ENCODE data around the gene CDC6.

CDC6 gene

DNA sequence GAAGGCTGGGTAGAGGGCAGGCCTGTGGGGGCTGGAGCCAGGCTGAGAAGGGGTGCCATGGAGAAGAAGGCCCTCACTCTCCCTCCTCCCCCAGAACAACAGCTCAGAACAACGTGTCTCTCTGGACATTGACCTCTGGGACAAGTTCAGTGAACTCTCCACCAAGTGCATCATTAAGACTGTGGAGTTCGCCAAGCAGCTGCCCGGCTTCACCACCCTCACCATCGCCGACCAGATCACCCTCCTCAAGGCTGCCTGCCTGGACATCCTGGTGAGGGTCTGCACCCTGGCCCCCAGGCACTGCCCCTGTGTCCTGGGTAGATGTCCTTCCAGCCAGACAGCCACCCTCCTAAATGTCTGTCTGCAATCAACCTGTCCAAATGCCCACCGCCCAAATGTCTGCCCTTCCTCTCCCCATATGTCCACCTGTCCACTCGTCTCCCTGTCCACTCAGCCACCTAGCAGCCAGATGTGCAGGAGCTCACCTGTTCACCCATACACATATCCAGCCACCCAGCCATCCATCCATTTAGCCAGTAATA, 64.6 kb downstream of the CDC6 start:
- no peak for DNase-seq (ENCODE audit: low spot score)

DNA sequence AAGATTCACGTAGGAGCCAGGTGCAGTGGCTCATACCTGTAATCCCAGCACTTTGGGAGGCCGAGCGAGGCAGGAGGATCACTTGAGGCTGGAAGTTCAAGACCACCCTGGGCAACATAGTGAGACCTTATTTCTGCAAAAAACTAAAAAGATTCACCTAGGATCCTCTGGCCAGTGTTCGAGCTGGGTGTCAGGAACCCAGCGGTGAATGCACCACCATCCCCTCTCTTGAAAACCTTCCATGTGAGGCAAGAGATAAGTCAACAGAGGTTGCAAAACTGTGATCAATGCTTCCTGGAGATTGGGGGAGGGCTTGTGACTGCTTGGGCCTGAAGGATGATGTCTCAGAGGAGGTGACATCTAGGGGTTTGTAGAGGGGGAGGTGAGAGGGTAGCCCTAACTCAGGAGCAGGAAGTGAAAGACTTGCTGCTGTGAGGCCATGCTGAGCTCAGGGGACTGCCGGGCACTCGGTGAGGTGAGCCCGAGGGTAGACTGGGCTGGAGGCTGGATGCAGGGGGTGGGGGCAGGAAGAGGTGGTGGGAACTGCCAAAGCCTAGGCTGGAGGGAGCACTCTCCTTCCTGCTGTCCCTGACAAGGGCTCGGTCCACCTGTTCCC, 65.2 kb downstream of the CDC6 start:
- DNase-seq (ENCODE audit: low spot score): no peak

All from AG08395 (cell line).